ENCODE measurements around the gene DNAI1. TPM values are rescaled to one million over a fixed set of nuclear protein-coding genes. Genes with fewer than 3 reads are reported as not detected.
"Not testable (repeated sequence)": the region's sequence is repeated elsewhere in the genome, so short reads cannot be mapped to it uniquely, and the experiment has no call there.

The DNAI1 gene
- total and polyA plus RNA-seq, 2 experiments from 2014 or later = 0.57 TPM; not detected in 1

GRCh38 chr9:34437006-34437925 lies 21.3 kb upstream of the DNAI1 start:
- DNase-seq (ENCODE audit: low spot score) = peak; percentile 81
- Histone ChIP-seq H3K4me3 (no peak overlapping the region), H3K9me3 (ENCODE audit: low read depth) (no peaks in the 10 kb centered on the region), H4K20me1 (ENCODE audit: insufficient read depth, poor library complexity, severe bottlenecking) (peaks cover 3% of the 10 kb centered on the region), H3K4me2 (no peak overlapping the region), H3K79me2 (no peaks in the 10 kb centered on the region), H3K4me1 (ENCODE audit: insufficient read depth) (no peaks in the 10 kb centered on the region), H3K9me2 (replicated peaks; ENCODE audit: insufficient read depth) (no peaks in the 10 kb centered on the region), H2AFZ (no peak overlapping the region), H3K27ac (no peak overlapping the region), H3K27me3 (no peaks in the 10 kb centered on the region), H3K36me3 (replicated peaks; ENCODE audit: insufficient read depth, low read depth) (no peaks in the 10 kb centered on the region)
- 71% methylated on average over 14 of the region's 14 CpGs for WGBS (ENCODE audit: low lambda C conversion rate, missing lambda C conversion rate)
- no peak for TF ChIP-seq EZH2phosphoT487 (IDR thresholded peaks at IDR 0.05; ENCODE audit: low read depth, severe bottlenecking, unreplicated experiment)
- TF ChIP-seq CTCF (IDR thresholded peaks at IDR 0.05; ENCODE audit: poor library complexity) = peak; percentile 76
- TF ChIP-seq EZH2 (IDR thresholded peaks at IDR 0.05; ENCODE audit: borderline replicate concordance) = no peak

- not testable (repeated sequence) for H2AFZ ChIP-seq; H3K4me2 ChIP-seq; H3K4me3 ChIP-seq; H3K79me2 ChIP-seq; H3K27ac ChIP-seq; H4K20me1 ChIP-seq (ENCODE audit: insufficient read depth, poor library complexity, severe bottlenecking); H3K4me1 ChIP-seq (ENCODE audit: insufficient read depth); DNase-seq (ENCODE audit: low spot score); H3K9me3 ChIP-seq (ENCODE audit: low read depth); H3K9me2 ChIP-seq (replicated peaks; ENCODE audit: insufficient read depth); H3K27me3 ChIP-seq; H3K36me3 ChIP-seq (replicated peaks; ENCODE audit: insufficient read depth, low read depth)
- WGBS (ENCODE audit: low lambda C conversion rate, missing lambda C conversion rate) = 98% methylated on average over 15 of the region's 28 CpGs
These were observed 20.7 kb upstream of the DNAI1 start for GRCh38 chr9:34437926-34438307.

GRCh38 chr9:34438465-34438864 lies 20.1 kb upstream of the DNAI1 start:
- not testable (repeated sequence) for H3K36me3 ChIP-seq (replicated peaks; ENCODE audit: insufficient read depth, low read depth)

GRCh38 chr9:34440017-34440416 lies 18.6 kb upstream of the DNAI1 start:
- H3K27me3 ChIP-seq = no peaks in the 10 kb centered on the region
- no peak overlapping the region for H3K4me3 ChIP-seq
- no peak for DNase-seq (ENCODE audit: low spot score)
- H3K27ac ChIP-seq = no peak overlapping the region
- no peaks in the 10 kb centered on the region for H3K9me2 ChIP-seq (replicated peaks; ENCODE audit: insufficient read depth)
- H3K9me3 ChIP-seq (ENCODE audit: low read depth) = no peaks in the 10 kb centered on the region
- H4K20me1 ChIP-seq (ENCODE audit: insufficient read depth, poor library complexity, severe bottlenecking) = peaks cover 3% of the 10 kb centered on the region
- no peak overlapping the region for H3K4me2 ChIP-seq
- H3K36me3 ChIP-seq (replicated peaks; ENCODE audit: insufficient read depth, low read depth) = no peaks in the 10 kb centered on the region
- no peaks in the 10 kb centered on the region for H3K4me1 ChIP-seq (ENCODE audit: insufficient read depth)
- no peaks in the 10 kb centered on the region for H3K79me2 ChIP-seq
- TF ChIP-seq EZH2 (IDR thresholded peaks at IDR 0.05; ENCODE audit: borderline replicate concordance) (no peak), CTCF (IDR thresholded peaks at IDR 0.05; ENCODE audit: poor library complexity) (no peak), EZH2phosphoT487 (IDR thresholded peaks at IDR 0.05; ENCODE audit: low read depth, severe bottlenecking, unreplicated experiment) (no peak)
- H2AFZ ChIP-seq = no peak overlapping the region

More at GRCh38 chr9:34438465-34438864, 20.1 kb upstream of the DNAI1 start:
- H3K4me1 ChIP-seq (ENCODE audit: insufficient read depth); DNase-seq (ENCODE audit: low spot score); H3K9me3 ChIP-seq (ENCODE audit: low read depth); H3K79me2 ChIP-seq; H3K9me2 ChIP-seq (replicated peaks; ENCODE audit: insufficient read depth); H2AFZ ChIP-seq; H3K4me3 ChIP-seq; H3K27ac ChIP-seq; H3K27me3 ChIP-seq; H4K20me1 ChIP-seq (ENCODE audit: insufficient read depth, poor library complexity, severe bottlenecking); H3K4me2 ChIP-seq: not testable (repeated sequence)
- 96% methylated on average over 4 of the region's 4 CpGs for WGBS (ENCODE audit: low lambda C conversion rate, missing lambda C conversion rate)

All from hepatocyte (in vitro differentiated cells).